Naive B cell (primary cell): ENCODE data around the gene CIITA. TPM values are rescaled to one million over a fixed set of nuclear protein-coding genes. Genes with fewer than 3 reads are reported as not detected.

Experiments
- ATAC-seq, 2 donors: fragments of 150-1000 bp; cut with Tn5 transposase; 2 replicates each; pipeline ENCODE4 v1.10.0; 2021; ENCODE audit warnings: low read depth in 2 of 2, mild to moderate bottlenecking in 2 of 2, moderate library complexity in 2 of 2
- DNase-seq: peaks from one replicate; pipeline ENCODE4 v3.0.0; 2022
- H3K27ac Mint-ChIP-seq, 6 donors: one replicate each; pipeline ENCODE4 v1.8.0; 2020 to 2022; ENCODE audit warnings: mild to moderate bottlenecking in 6 of 6, mixed read lengths in 6 of 6, moderate library complexity in 5 of 6, inconsistent platforms in 2 of 6
- H3K27me3 Mint-ChIP-seq, 3 donors: one replicate each; pipeline ENCODE4 v1.8.0; 2021 to 2022; ENCODE audit warnings: mixed read lengths in 3 of 3, mild to moderate bottlenecking in 1 of 3
- H3K36me3 Mint-ChIP-seq, 2 donors: one replicate each; pipeline ENCODE4 v1.8.0; 2020 to 2022; ENCODE audit warnings: mixed read lengths in 2 of 2, inconsistent platforms in 1 of 2, mild to moderate bottlenecking in 1 of 2
- H3K4me1 Mint-ChIP-seq, 3 donors: one replicate each; pipeline ENCODE4 v1.8.0; 2020 to 2022; ENCODE audit warnings: mixed read lengths in 3 of 3, inconsistent platforms in 1 of 3, mild to moderate bottlenecking in 1 of 3, moderate library complexity in 1 of 3
- H3K4me3 Mint-ChIP-seq, 8 donors: one replicate each; pipeline ENCODE4 v1.8.0; 2020 to 2022; ENCODE audit warnings: mild to moderate bottlenecking in 8 of 8, mixed read lengths in 8 of 8, moderate library complexity in 8 of 8, inconsistent platforms in 2 of 8
- H3K9me3 Mint-ChIP-seq, 7 donors: one replicate each; pipeline ENCODE4 v1.8.0; 2020 to 2022; ENCODE audit warnings: mixed read lengths in 7 of 7, mild to moderate bottlenecking in 5 of 7, inconsistent platforms in 2 of 7, moderate library complexity in 1 of 7
- polyA plus RNA-seq, 6 donors: library from polyadenylated mRNA; unstranded; fragments of 300-500 nt; fragmentation: Illumina TruSeq; gene quantifications; one replicate each; pipeline ENCODE4 v1.2.3, GENCODE V29; 2021; ENCODE audit warnings: low read depth in 6 of 6

CIITA gene
- polyA plus RNA-seq, 6 donors from 2014 or later: 130 to 259 (median 150) TPM

GRCh38 chr16:10838621-10839278 is 38.3 kb upstream of the CIITA start:
- H3K27ac Mint-ChIP-seq: peak overlapping the region in 1 of 6 donors; percentile 91

GRCh38 chr16:10839279-10839666 is 37.7 kb upstream of the CIITA start:
- peaks cover 16 to 25% (median 23%) of the 10 kb centered on the region in 3 donors for H3K4me1 Mint-ChIP-seq
- peaks cover 0 to 5% of the 10 kb centered on the region in 2 donors for H3K36me3 Mint-ChIP-seq
- H3K27me3 Mint-ChIP-seq: no peaks in the 10 kb centered on the region
- DNase-seq (no peak), ATAC-seq (no peak)
- H3K9me3 Mint-ChIP-seq: peaks cover 0 to 6% (median 0%) of the 10 kb centered on the region in 7 donors
- H3K27ac Mint-ChIP-seq: peak overlapping the region in 1 of 6 donors; percentile 91
- H3K4me3 Mint-ChIP-seq: no peak overlapping the region

More at GRCh38 chr16:10838621-10839278, 38.3 kb upstream of the CIITA start:
- Mint-ChIP-seq H3K9me3 (peaks cover 0 to 7% (median 0%) of the 10 kb centered on the region in 7 donors), H3K36me3 (peaks cover 0 to 5% of the 10 kb centered on the region in 2 donors), H3K27me3 (no peaks in the 10 kb centered on the region), H3K4me3 (no peak overlapping the region), H3K4me1 (peaks cover 20 to 27% (median 25%) of the 10 kb centered on the region in 3 donors)
- ATAC-seq (no peak), DNase-seq (no peak)

DNA sequence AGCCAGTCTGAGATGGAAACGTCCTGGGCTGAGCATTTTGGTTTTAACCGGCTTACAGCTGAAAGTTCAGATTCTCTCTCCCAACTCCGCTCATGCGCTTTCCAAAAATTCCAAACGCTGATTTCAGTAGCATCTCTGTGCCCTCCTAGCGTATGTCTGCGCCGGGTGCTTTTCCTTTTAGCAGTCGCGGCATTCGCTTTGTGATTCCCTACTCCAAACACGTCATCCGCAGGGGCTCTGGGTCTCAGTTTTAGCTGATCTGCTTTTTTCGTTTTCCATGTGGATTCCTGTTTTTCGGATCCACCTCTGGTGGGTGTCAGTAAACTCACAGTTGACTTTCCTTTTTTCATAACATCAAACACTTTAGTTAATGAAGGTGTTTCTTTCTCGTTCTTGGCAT is 36.3 kb upstream of the CIITA start:
- no peak overlapping the region for H3K4me3 Mint-ChIP-seq
- no peak for ATAC-seq
- no peak for DNase-seq
- no peaks in the 10 kb centered on the region for H3K27me3 Mint-ChIP-seq
- peaks cover 0 to 6% (median 0%) of the 10 kb centered on the region in 7 donors for H3K9me3 Mint-ChIP-seq
- peaks cover 0 to 5% of the 10 kb centered on the region in 2 donors for H3K36me3 Mint-ChIP-seq
- no peak overlapping the region for H3K27ac Mint-ChIP-seq
- H3K4me1 Mint-ChIP-seq: peaks cover 15 to 27% (median 23%) of the 10 kb centered on the region in 3 donors

DNA sequence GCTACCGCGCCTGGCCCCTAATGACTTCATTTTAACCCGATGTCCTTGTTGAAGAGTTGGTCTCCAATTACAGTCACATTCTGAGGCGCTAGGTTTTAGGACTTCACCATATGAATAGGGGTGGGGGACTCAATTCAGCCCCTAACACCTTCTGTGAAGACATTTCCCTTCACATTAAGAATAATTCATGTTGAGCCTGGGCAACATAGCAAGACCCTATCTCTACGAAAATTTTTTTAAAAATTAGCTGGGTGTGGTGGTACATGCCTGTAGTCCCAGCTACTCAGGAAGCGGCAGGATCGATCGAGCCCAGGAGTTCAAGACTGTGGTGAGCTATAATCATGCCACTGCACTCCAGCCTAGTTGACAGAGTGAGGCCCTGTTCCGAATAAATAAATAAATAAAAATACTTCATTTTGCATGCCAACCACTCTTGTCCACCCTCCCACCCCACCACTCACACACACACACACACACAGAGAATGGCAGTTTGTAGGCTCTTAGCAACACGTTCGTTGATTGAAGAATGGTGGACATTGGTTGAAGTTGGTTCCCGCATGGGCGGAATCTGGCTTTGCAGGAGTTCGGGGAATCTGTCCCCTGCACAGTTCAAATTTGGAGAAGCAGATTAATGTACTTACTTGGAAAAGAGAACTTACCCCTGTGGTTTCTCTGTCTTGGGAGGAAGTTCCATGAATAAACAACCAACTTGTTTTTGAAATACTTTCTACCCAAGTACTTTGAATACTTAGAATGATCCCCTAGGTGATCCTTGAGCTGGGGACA is 30.6 kb upstream of the CIITA start:
- no peak for DNase-seq
- H3K36me3 Mint-ChIP-seq: peaks cover 0 to 15% of the 10 kb centered on the region in 2 donors
- H3K4me3 Mint-ChIP-seq: peak overlapping the region in 6 of 8 donors; percentile 13 to 74 (median 70)
- no peaks in the 10 kb centered on the region for H3K27me3 Mint-ChIP-seq
- no peaks in the 10 kb centered on the region for H3K9me3 Mint-ChIP-seq
- no peak for ATAC-seq
- H3K4me1 Mint-ChIP-seq: peaks cover 52 to 58% (median 54%) of the 10 kb centered on the region in 3 donors
- H3K27ac Mint-ChIP-seq: peak overlapping the region in 4 of 6 donors; percentile 51 to 85 (median 66)

DNA sequence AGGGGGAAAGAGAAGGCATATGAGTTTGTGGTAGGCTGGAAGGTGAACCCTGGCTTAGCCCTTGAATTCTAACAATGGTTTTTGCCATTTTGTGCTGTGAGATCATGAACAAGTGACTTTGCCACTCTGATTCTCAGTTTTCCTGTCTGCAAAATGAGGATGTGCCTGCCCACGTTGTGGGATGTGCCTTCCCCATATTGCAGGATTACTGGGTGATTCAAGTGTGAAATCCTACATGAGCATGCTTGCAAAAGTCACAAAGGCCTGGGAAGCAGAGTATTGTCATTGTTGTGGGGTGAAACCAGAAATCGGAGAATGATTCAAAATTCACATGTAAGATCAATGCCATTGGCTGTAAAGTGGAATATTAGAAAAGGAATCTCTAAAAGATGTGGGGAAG is 29.8 kb upstream of the CIITA start:
- Mint-ChIP-seq H3K27me3 (no peaks in the 10 kb centered on the region), H3K9me3 (no peaks in the 10 kb centered on the region), H3K4me3 (peak overlapping the region in 6 of 8 donors; percentile 13 to 74 (median 70)), H3K36me3 (peaks cover 0 to 15% of the 10 kb centered on the region in 2 donors), H3K4me1 (peaks cover 52 to 60% (median 60%) of the 10 kb centered on the region in 3 donors), H3K27ac (peak overlapping the region in 4 of 6 donors; percentile 20 to 72 (median 42))
- DNase-seq (no peak), ATAC-seq (no peak)

DNA sequence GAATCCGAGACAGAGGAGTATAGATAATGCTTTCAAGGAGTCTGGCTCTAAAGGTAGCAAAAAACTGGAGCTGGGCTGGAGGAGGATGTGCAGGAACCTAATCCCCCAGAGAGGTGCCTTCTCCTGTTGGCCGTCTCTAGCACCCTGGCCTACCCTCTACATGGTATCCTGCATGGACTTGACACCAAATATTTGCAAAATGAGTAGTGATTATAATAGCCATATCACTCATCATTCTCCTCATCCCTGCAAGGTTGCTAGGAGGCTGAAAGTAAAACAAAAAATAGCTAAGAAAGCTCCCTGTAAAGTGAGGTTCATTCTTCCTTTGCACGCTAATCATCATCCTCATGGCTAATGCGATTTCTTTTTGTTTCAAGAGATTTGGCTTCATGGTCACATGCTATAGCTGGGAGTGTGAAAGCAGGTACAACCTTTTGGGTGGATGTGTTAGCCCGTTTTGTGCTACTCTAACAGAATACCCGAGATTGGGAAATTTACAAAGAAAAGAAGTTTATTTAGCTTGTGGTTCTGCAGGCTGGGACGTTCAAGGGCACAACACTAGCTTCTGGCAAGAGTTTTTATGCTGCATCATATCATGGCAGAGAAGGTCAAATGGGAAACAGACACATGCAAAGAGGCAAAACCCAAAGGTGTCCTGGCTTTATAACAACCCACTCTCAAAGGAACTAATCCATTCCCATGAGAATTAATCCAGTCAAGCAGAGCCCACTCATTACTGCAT is 27.1 kb upstream of the CIITA start:
- Mint-ChIP-seq H3K4me3 (no peak overlapping the region), H3K27ac (peak overlapping the region in 1 of 6 donors; percentile 35), H3K36me3 (peaks cover 0 to 15% of the 10 kb centered on the region in 2 donors)

DNA sequence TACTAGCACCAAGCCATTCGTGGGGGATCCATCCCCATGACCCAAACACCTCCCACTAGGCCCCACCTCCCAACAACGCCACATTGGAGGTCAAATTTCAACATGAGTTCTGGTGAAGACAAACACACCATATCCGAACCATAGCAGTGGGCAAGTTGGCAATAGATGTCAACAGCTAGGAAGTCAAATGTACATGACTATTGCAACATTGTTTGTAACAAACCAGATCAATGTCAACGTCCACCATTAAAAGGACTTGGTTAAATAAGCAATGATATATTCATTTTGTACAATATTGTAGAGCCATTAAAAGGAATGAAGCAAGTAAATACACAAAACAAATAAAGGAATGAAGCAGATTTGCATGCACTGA is 26.5 kb upstream of the CIITA start:
- peaks cover 46 to 65% (median 61%) of the 10 kb centered on the region in 3 donors for H3K4me1 Mint-ChIP-seq
- peaks cover 0 to 15% of the 10 kb centered on the region in 2 donors for H3K36me3 Mint-ChIP-seq
- no peak for DNase-seq
- no peak overlapping the region for H3K4me3 Mint-ChIP-seq
- peak overlapping the region in 1 of 6 donors; percentile 35 for H3K27ac Mint-ChIP-seq
- no peaks in the 10 kb centered on the region for H3K9me3 Mint-ChIP-seq
- ATAC-seq: no peak
- no peaks in the 10 kb centered on the region for H3K27me3 Mint-ChIP-seq

More for the DNA sequence above, 27.1 kb upstream of the CIITA start:
- DNase-seq (no peak), ATAC-seq (no peak)
- Mint-ChIP-seq H3K27me3 (no peaks in the 10 kb centered on the region), H3K4me1 (peaks cover 51 to 67% (median 57%) of the 10 kb centered on the region in 3 donors), H3K9me3 (no peaks in the 10 kb centered on the region)

GRCh38 chr16:10851512-10851911 is 25.5 kb upstream of the CIITA start:
- no peak for ATAC-seq
- peaks cover 0 to 15% of the 10 kb centered on the region in 2 donors for H3K36me3 Mint-ChIP-seq
- peak overlapping the region in 2 of 6 donors; percentile 24 to 58 for H3K27ac Mint-ChIP-seq
- no peaks in the 10 kb centered on the region for H3K27me3 Mint-ChIP-seq
- no peak for DNase-seq
- no peak overlapping the region for H3K4me3 Mint-ChIP-seq
- no peaks in the 10 kb centered on the region for H3K9me3 Mint-ChIP-seq
- peaks cover 45 to 73% (median 67%) of the 10 kb centered on the region in 3 donors for H3K4me1 Mint-ChIP-seq

GRCh38 chr16:10852286-10852685 is 24.7 kb upstream of the CIITA start:
- Mint-ChIP-seq H3K4me1 (peaks cover 37 to 71% (median 64%) of the 10 kb centered on the region in 3 donors), H3K36me3 (peaks cover 0 to 15% of the 10 kb centered on the region in 2 donors), H3K27ac (peak overlapping the region in 2 of 6 donors; percentile 13 to 29), H3K4me3 (peak overlapping the region; percentile 0 to 79 (median 32)), H3K9me3 (no peaks in the 10 kb centered on the region), H3K27me3 (no peaks in the 10 kb centered on the region)
- ATAC-seq (no peak), DNase-seq (no peak)

- no peaks in the 10 kb centered on the region for H3K9me3 Mint-ChIP-seq
- ATAC-seq: no peak
- H3K36me3 Mint-ChIP-seq: peaks cover 0 to 13% of the 10 kb centered on the region in 2 donors
- peak overlapping the region in 5 of 6 donors; percentile 5 to 48 (median 13) for H3K27ac Mint-ChIP-seq
- H3K27me3 Mint-ChIP-seq: no peaks in the 10 kb centered on the region
- DNase-seq: no peak
- H3K4me1 Mint-ChIP-seq: peaks cover 33 to 65% (median 59%) of the 10 kb centered on the region in 3 donors
- peak overlapping the region in 7 of 8 donors; percentile 2 to 79 (median 32) for H3K4me3 Mint-ChIP-seq
These were observed 24.1 kb upstream of the CIITA start for GRCh38 chr16:10852948-10853347.

GRCh38 chr16:10856042-10856441 is 21.0 kb upstream of the CIITA start:
- Mint-ChIP-seq H3K36me3 (peaks cover 4 to 19% of the 10 kb centered on the region in 2 donors), H3K27ac (peak overlapping the region; percentile 14 to 65 (median 55)), H3K4me3 (peak overlapping the region in 1 of 8 donors; percentile 54), H3K4me1 (peaks cover 26 to 64% (median 60%) of the 10 kb centered on the region in 3 donors), H3K27me3 (no peaks in the 10 kb centered on the region), H3K9me3 (peaks cover 0 to 9% (median 0%) of the 10 kb centered on the region in 7 donors)
- ATAC-seq: peak in 1 of 2 donors; percentile 89
- DNase-seq: no peak

DNA sequence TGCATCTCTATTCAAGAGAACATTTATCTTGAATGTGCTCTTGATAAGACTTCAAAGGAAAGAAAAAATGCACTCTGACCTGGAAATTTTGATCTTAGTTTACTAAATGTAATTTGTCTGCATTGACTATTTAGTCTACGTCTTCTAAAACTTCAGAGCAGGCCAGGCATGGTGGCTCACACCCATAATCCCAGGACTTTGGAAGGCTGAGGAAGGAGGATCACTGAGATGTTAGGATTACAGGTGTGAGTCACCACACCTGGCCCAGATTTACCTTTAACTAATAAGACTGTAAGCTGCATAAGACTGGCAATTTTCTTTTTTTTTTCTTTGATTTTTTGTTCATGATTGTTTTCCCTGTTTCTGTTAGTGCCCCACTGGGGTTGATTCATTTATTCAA is 18.8 kb upstream of the CIITA start:
- Mint-ChIP-seq H3K27me3 (no peaks in the 10 kb centered on the region), H3K27ac (peak overlapping the region in 2 of 6 donors; percentile 47 to 55), H3K9me3 (peaks cover 0 to 9% (median 0%) of the 10 kb centered on the region in 7 donors), H3K4me1 (peaks cover 15 to 67% (median 40%) of the 10 kb centered on the region in 3 donors), H3K4me3 (no peak overlapping the region), H3K36me3 (peaks cover 10 to 19% of the 10 kb centered on the region in 2 donors)
- no peak for DNase-seq
- no peak for ATAC-seq

DNA sequence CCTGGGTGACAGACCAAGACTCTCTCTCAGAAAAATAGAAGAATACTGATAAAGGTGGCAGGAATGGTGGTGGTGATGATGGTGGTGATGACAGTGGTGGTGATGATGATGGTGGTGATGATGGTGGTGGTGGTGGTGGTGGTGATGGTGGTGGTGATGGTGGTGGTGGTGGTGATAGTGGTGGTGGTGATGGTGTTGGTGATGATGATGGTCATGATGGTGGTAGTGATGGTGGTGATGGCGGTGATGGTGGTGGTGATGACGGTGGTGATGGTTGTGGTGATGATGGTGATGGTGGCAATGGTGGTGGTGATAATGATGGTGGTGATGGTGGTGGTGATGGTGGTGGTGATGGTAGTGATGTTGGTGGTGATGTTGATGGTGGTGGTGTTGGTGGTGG is 18.0 kb upstream of the CIITA start:
- Mint-ChIP-seq H3K27ac (peak overlapping the region in 1 of 6 donors; percentile 55), H3K4me1 (peaks cover 12 to 66% (median 39%) of the 10 kb centered on the region in 3 donors), H3K9me3 (peaks cover 0 to 9% (median 4%) of the 10 kb centered on the region in 7 donors), H3K4me3 (no peak overlapping the region), H3K36me3 (peaks cover 14 to 19% of the 10 kb centered on the region in 2 donors), H3K27me3 (no peaks in the 10 kb centered on the region)
- no peak for DNase-seq
- no peak for ATAC-seq
